Measurements from ENCODE around the gene COA3.

DNA sequence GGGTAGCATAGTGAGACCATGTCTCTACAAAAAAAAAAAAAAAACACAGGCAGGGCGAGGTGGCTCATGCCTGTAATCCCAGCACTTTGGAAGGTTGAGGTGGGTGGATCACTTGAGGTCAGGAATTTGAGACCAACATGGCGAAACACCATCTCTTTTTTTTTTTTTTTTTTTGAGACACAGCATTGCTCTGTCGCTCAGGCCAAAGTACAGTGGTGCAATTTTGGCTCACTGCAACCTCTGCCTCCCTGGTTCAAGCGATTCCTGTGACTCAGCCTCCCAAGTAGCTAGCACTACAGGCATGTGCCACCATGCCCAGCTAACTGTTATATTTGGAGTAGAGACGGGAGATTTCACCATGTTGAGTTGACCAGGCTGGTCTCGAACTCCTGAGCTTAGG, 32.4 kb downstream of the COA3 start:
- TF ChIP-seq, protein P1, sequence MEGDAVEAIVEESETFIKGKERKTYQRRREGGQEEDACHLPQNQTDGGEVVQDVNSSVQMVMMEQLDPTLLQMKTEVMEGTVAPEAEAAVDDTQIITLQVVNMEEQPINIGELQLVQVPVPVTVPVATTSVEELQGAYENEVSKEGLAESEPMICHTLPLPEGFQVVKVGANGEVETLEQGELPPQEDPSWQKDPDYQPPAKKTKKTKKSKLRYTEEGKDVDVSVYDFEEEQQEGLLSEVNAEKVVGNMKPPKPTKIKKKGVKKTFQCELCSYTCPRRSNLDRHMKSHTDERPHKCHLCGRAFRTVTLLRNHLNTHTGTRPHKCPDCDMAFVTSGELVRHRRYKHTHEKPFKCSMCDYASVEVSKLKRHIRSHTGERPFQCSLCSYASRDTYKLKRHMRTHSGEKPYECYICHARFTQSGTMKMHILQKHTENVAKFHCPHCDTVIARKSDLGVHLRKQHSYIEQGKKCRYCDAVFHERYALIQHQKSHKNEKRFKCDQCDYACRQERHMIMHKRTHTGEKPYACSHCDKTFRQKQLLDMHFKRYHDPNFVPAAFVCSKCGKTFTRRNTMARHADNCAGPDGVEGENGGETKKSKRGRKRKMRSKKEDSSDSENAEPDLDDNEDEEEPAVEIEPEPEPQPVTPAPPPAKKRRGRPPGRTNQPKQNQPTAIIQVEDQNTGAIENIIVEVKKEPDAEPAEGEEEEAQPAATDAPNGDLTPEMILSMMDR (optimal IDR thresholded peaks at IDR 0.05 in 1 of 3, IDR thresholded peaks at IDR 0.05 in 1 of 3, conservative IDR thresholded peaks at IDR 0.05 in 1 of 3; ENCODE audit: extremely low read depth in 1 of 3, insufficient read depth in 2 of 3, low read length in 3 of 3), result no peak
- TF ChIP-seq EZH2 (IDR thresholded peaks at IDR 0.05; ENCODE audit: low read length), result no peak

All from keratinocyte (primary cell).